ENCODE results near the gene RHOA. TPM values are rescaled to one million over a fixed set of nuclear protein-coding genes. Genes with fewer than 3 reads are reported as not detected.

RHOA gene
- total RNA-seq, 2 donors from 2014 or later, result 499 to 506 TPM

GRCh38 chr3:49454458-49454857 is 42.7 kb upstream of the RHOA start:
- no peak for DNase-seq
- Histone ChIP-seq H3K36me3 (no peaks in the 10 kb centered on the region), H3K4me1 (no peaks in the 10 kb centered on the region), H3K9ac (ENCODE audit: low read depth in 2 of 2, low read length in 2 of 2) (no peak overlapping the region), H3K9me3 (no peaks in the 10 kb centered on the region), H3K4me3 (no peak overlapping the region), H3K27ac (no peak overlapping the region), H3K27me3 (no peaks in the 10 kb centered on the region)
- no peak for TF ChIP-seq CTCF (IDR thresholded peaks at IDR 0.05)
- intact Hi-C loops (cut with DNase I), result no loop called here

GRCh38 chr3:49453621-49454020 is 41.8 kb upstream of the RHOA start:
- Histone ChIP-seq H3K27me3 (no peaks in the 10 kb centered on the region), H3K4me3 (no peak overlapping the region)

GRCh38 chr3:49445391-49445790 is 33.6 kb upstream of the RHOA start:
- Histone ChIP-seq H3K9ac (ENCODE audit: low read depth in 2 of 2, low read length in 2 of 2) (no peak overlapping the region), H3K27ac (no peak overlapping the region), H3K9me3 (no peaks in the 10 kb centered on the region), H3K4me3 (no peak overlapping the region), H3K27me3 (no peaks in the 10 kb centered on the region), H3K36me3 (no peaks in the 10 kb centered on the region), H3K4me1 (no peaks in the 10 kb centered on the region)
- no peak for DNase-seq
- TF ChIP-seq CTCF (IDR thresholded peaks at IDR 0.05), result no peak
- intact Hi-C loops (cut with DNase I), result loop anchor here (5.0 kb wide), 2 partner anchors 148 to 458 kb away; no protein-coding TSS in a partner anchor

More at GRCh38 chr3:49453621-49454020, 41.8 kb upstream of the RHOA start:
- no peaks in the 10 kb centered on the region for H3K9me3 ChIP-seq
- no peak for DNase-seq
- H3K9ac ChIP-seq (ENCODE audit: low read depth in 2 of 2, low read length in 2 of 2), result no peak overlapping the region
- no peak for TF ChIP-seq CTCF (IDR thresholded peaks at IDR 0.05)
- no peaks in the 10 kb centered on the region for H3K36me3 ChIP-seq
- no peaks in the 10 kb centered on the region for H3K4me1 ChIP-seq
- intact Hi-C loops (cut with DNase I), result no loop called here
- no peak overlapping the region for H3K27ac ChIP-seq

GRCh38 chr3:49434731-49435130 is 23.0 kb upstream of the RHOA start:
- Histone ChIP-seq H3K9ac (ENCODE audit: low read depth in 2 of 2, low read length in 2 of 2) (no peak overlapping the region), H3K36me3 (no peaks in the 10 kb centered on the region), H3K9me3 (no peaks in the 10 kb centered on the region), H3K4me3 (no peak overlapping the region), H3K4me1 (no peaks in the 10 kb centered on the region), H3K27me3 (no peaks in the 10 kb centered on the region), H3K27ac (no peak overlapping the region)
- DNase-seq, result no peak
- TF ChIP-seq CTCF (IDR thresholded peaks at IDR 0.05), result no peak
- intact Hi-C loops (cut with DNase I), result no loop called here

- intact Hi-C loops (cut with DNase I), result no loop called here
- DNase-seq, result no peak
- Histone ChIP-seq H3K27me3 (no peaks in the 10 kb centered on the region), H3K4me3 (peak overlapping the region; percentile 68), H3K27ac (peak overlapping the region; percentile 91), H3K9ac (ENCODE audit: low read depth in 2 of 2, low read length in 2 of 2) (peak overlapping the region; percentile 32 to 74), H3K9me3 (no peaks in the 10 kb centered on the region), H3K4me1 (no peaks in the 10 kb centered on the region), H3K36me3 (no peaks in the 10 kb centered on the region)
- no peak for TF ChIP-seq CTCF (IDR thresholded peaks at IDR 0.05)
Observed at GRCh38 chr3:49428752-49429080, 16.9 kb upstream of the RHOA start.

- H3K4me1 ChIP-seq, result peaks cover under 1% of the 10 kb centered on the region
- intact Hi-C loops (cut with DNase I), result no loop called here
- DNase-seq, result no peak
- TF ChIP-seq CTCF (IDR thresholded peaks at IDR 0.05), result no peak
- no peaks in the 10 kb centered on the region for H3K9me3 ChIP-seq
- no peaks in the 10 kb centered on the region for H3K27me3 ChIP-seq
- H3K4me3 ChIP-seq, result no peak overlapping the region
- H3K27ac ChIP-seq, result no peak overlapping the region
- H3K9ac ChIP-seq (ENCODE audit: low read depth in 2 of 2, low read length in 2 of 2), result no peak overlapping the region
- no peaks in the 10 kb centered on the region for H3K36me3 ChIP-seq
Observed at GRCh38 chr3:49427586-49427985, 15.8 kb upstream of the RHOA start.
